CD4-positive, alpha-beta memory T cell (primary cell): ENCODE results near the gene UBE2QL1. TPM values are rescaled to one million over a fixed set of nuclear protein-coding genes. Genes with fewer than 3 reads are reported as not detected.

Experiments used
- CTCF ChIA-PET: fragments of 350-600 bp; sonication (Branson Sonifier 250); formaldehyde crosslinking; loops from one replicate; lab custom pipeline; 2021; ENCODE audit warnings: inconsistent platforms; ENCODE audit not compliant: partially characterized antibody; lab: Charles Lee
- POLR2A ChIA-PET: fragments of 350-600 bp; sonication (Branson Sonifier 250); formaldehyde crosslinking; loops from one replicate; lab custom pipeline; 2021; ENCODE audit not compliant: partially characterized antibody; lab: Charles Lee
- DNase-seq, 5 donors: peaks; one replicate each; pipeline versions ENCODE4 v3.0.0 to v3.0.0-alpha.2; 2020 to 2022; ENCODE audit warnings: mixed read lengths in 1 of 5
- H3K27ac ChIP-seq: one replicate; pipeline ENCODE4 v1.7.0; 2013; ENCODE audit warnings: low read depth, low read length
- H3K27me3 ChIP-seq: 2 replicates; pipeline ENCODE4 v1.7.0; 2013; ENCODE audit warnings: mild to moderate bottlenecking, low read length, moderate library complexity; ENCODE audit not compliant: insufficient read depth
- H3K36me3 ChIP-seq: 2 replicates; pipeline ENCODE4 v1.7.0; 2013; ENCODE audit warnings: mild to moderate bottlenecking, low read length, moderate library complexity; ENCODE audit not compliant: insufficient read depth
- H3K4me1 ChIP-seq: 2 replicates; pipeline ENCODE4 v1.7.0; 2013; ENCODE audit warnings: mild to moderate bottlenecking, low read length, moderate library complexity; ENCODE audit not compliant: insufficient read depth
- H3K4me3 ChIP-seq, 2 donors: one replicate each; pipeline ENCODE4 v1.7.0; 2013; ENCODE audit warnings: low read length in 2 of 2, mild to moderate bottlenecking in 1 of 2
- H3K9me3 ChIP-seq, 2 donors: one replicate each; pipeline ENCODE4 v1.7.0; 2013; ENCODE audit warnings: low read length in 2 of 2, control low read depth in 1 of 2; ENCODE audit not compliant: control insufficient read depth in 1 of 2
- H3K27ac Mint-ChIP-seq, 7 donors: one replicate each; pipeline ENCODE4 v1.8.0; 2020 to 2021; ENCODE audit warnings: mixed read lengths in 7 of 7, mild to moderate bottlenecking in 6 of 7, inconsistent platforms in 3 of 7, moderate library complexity in 3 of 7
- H3K27me3 Mint-ChIP-seq, 2 donors: one replicate each; pipeline ENCODE4 v1.8.0; 2020 to 2021; ENCODE audit warnings: mixed read lengths in 2 of 2
- H3K36me3 Mint-ChIP-seq, 2 donors: one replicate each; pipeline ENCODE4 v1.8.0; 2020 to 2021; ENCODE audit warnings: mixed read lengths in 2 of 2, inconsistent platforms in 1 of 2, mild to moderate bottlenecking in 1 of 2
- H3K4me1 Mint-ChIP-seq, 4 donors: one replicate each; pipeline ENCODE4 v1.8.0; 2020 to 2021; ENCODE audit warnings: mixed read lengths in 4 of 4, mild to moderate bottlenecking in 1 of 4
- H3K4me3 Mint-ChIP-seq, 8 donors: one replicate each; pipeline ENCODE4 v1.8.0; 2020 to 2021; ENCODE audit warnings: mixed read lengths in 8 of 8, mild to moderate bottlenecking in 7 of 8, moderate library complexity in 6 of 8, inconsistent platforms in 3 of 8
- H3K9me3 Mint-ChIP-seq, 8 donors: one replicate each; pipeline ENCODE4 v1.8.0; 2020 to 2021; ENCODE audit warnings: mixed read lengths in 8 of 8, mild to moderate bottlenecking in 5 of 8, inconsistent platforms in 3 of 8, moderate library complexity in 1 of 8
- intact Hi-C: fragments of 100-400 bp; cut with micrococcal nuclease; formaldehyde crosslinking; loops from one replicate; pipeline ENCODE4 v1.15.1; 2023
- polyA plus RNA-seq, 2 donors: library from polyadenylated mRNA; unstranded; fragments of 300-500 nt; fragmentation: Illumina TruSeq; gene quantifications; one replicate each; pipeline ENCODE4 v1.2.3, GENCODE V29; 2021
- total RNA-seq, 2 experiments: library from RNA; stranded (reverse); gene quantifications; one replicate each; pipeline ENCODE4 v1.2.3, GENCODE V29; 2021

Gene UBE2QL1
- total and polyA plus RNA-seq, 4 experiments from 2014 or later, result not detected

DNA sequence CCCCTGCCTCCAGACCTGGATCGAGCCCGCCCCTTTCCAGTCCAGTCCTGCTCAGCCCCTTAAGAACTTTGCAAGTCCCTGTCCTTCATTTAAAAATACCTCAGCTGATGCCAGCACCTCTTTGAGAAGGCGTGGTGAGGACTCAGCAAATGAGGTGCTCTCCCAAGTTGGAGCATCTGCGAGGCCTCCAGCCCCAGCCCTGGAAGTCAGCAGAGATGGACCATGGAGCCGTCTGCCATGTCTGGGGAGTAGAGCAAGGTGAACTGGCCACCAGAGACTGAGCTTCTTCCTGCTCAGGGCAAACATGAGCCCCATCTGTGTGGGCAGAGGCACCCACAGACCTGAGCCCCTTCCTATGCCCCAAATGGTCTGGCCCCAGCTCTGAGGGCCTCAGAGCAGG is 71.5 kb downstream of the UBE2QL1 start:
- Histone ChIP-seq H3K36me3 (no peaks in the 10 kb centered on the region), H3K27ac (no peak overlapping the region), H3K27me3 (no peaks in the 10 kb centered on the region), H3K4me3 (no peak overlapping the region), H3K4me1 (no peaks in the 10 kb centered on the region), H3K9me3 (no peaks in the 10 kb centered on the region)
- no peak for DNase-seq
- Mint-ChIP-seq H3K27me3 (peaks cover 7 to 22% of the 10 kb centered on the region in 2 donors), H3K36me3 (no peaks in the 10 kb centered on the region), H3K4me3 (no peak overlapping the region), H3K9me3 (no peaks in the 10 kb centered on the region), H3K27ac (no peak overlapping the region), H3K4me1 (peaks cover 0 to 2% (median 0%) of the 10 kb centered on the region in 4 donors)
- POLR2A ChIA-PET, result no interaction called here
- CTCF ChIA-PET, result no interaction called here
- intact Hi-C loops, result no loop called here

DNA sequence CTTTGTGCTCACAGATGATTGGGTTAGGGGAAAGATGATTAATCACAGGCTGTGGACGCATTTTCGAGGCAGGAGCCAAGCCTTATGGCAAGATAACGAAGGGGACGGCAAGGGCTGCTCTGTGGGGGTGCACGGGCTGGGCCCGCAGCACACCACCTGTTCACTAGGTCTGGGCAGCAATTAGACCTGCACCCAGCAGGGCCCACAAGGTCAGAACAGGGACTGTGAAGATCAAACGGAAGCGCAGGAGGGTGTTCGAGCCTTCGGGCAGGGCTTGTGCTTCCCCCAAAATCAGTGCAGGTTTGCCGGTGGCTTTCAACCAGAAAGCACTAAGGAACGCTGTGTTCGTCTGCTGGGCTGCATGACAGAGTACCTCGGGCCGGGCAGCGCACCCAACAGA is 73.7 kb downstream of the UBE2QL1 start:
- H3K9me3 ChIP-seq, result no peaks in the 10 kb centered on the region
- H3K36me3 ChIP-seq, result no peaks in the 10 kb centered on the region
- Mint-ChIP-seq H3K36me3 (no peaks in the 10 kb centered on the region), H3K27me3 (peaks cover 5 to 22% of the 10 kb centered on the region in 2 donors), H3K4me1 (no peaks in the 10 kb centered on the region), H3K9me3 (no peaks in the 10 kb centered on the region), H3K4me3 (no peak overlapping the region), H3K27ac (no peak overlapping the region)
- no peaks in the 10 kb centered on the region for H3K4me1 ChIP-seq
- ChIA-PET CTCF (no interaction called here), POLR2A (no interaction called here)
- DNase-seq, result no peak
- H3K27me3 ChIP-seq, result no peaks in the 10 kb centered on the region
- H3K27ac ChIP-seq, result no peak overlapping the region
- intact Hi-C loops, result no loop called here
- no peak overlapping the region for H3K4me3 ChIP-seq

DNA sequence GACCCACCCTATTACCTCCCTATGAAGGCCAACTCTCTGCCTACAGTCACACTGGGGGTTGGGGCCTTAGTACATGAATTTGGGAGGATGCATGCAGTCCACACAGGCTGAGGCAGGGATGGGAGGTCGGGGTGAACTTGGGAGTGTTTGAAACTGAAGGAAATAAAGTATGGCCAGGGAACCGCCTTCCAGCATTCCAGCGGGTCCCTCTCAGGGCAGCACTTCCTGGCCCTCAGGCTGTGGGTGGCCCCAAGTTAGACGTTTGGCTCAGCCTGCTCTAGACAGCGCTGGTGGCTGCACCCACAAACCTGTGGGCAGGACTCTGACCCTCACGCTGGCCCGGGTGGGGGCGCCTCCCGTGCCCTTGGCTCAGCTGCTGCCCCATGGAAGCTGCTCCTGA is 74.3 kb downstream of the UBE2QL1 start:
- intact Hi-C loops, result no loop called here
- Histone ChIP-seq H3K27me3 (no peaks in the 10 kb centered on the region), H3K4me3 (no peak overlapping the region), H3K9me3 (no peaks in the 10 kb centered on the region), H3K27ac (no peak overlapping the region), H3K36me3 (no peaks in the 10 kb centered on the region), H3K4me1 (no peaks in the 10 kb centered on the region)
- no peak overlapping the region for H3K4me3 Mint-ChIP-seq
- CTCF ChIA-PET, result no interaction called here
- no peaks in the 10 kb centered on the region for H3K4me1 Mint-ChIP-seq
- POLR2A ChIA-PET, result no interaction called here
- peaks cover 5 to 20% of the 10 kb centered on the region in 2 donors for H3K27me3 Mint-ChIP-seq
- H3K36me3 Mint-ChIP-seq, result no peaks in the 10 kb centered on the region
- no peak for DNase-seq
- H3K9me3 Mint-ChIP-seq, result no peaks in the 10 kb centered on the region
- no peak overlapping the region for H3K27ac Mint-ChIP-seq

DNA sequence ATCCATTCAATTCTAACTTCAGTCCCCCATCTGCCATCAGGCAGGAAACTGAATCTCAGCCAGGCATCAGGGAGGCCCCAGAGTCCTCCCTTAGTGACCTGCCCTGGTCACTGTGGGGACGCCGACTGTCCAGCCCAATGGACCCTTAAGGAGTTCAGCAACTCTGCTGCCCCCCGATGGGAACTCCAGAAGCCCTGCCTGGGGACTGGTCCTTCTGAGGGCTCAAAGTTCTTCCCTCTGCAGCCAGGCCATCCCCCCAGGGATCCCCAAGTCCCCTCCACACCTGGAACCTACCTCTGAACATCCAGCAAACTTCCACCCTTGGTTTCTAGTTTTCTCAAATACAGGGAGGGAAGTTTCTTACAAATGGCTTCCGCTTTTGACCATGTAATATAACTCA is 76.8 kb downstream of the UBE2QL1 start:
- no peaks in the 10 kb centered on the region for H3K36me3 ChIP-seq
- POLR2A ChIA-PET, result no interaction called here
- Mint-ChIP-seq H3K27me3 (peaks cover 4 to 10% of the 10 kb centered on the region in 2 donors), H3K4me1 (no peaks in the 10 kb centered on the region), H3K4me3 (no peak overlapping the region), H3K9me3 (no peaks in the 10 kb centered on the region), H3K27ac (no peak overlapping the region), H3K36me3 (no peaks in the 10 kb centered on the region)
- no peaks in the 10 kb centered on the region for H3K4me1 ChIP-seq
- CTCF ChIA-PET, result no interaction called here
- intact Hi-C loops, result no loop called here
- no peak overlapping the region for H3K27ac ChIP-seq
- no peaks in the 10 kb centered on the region for H3K27me3 ChIP-seq
- DNase-seq, result no peak
- H3K9me3 ChIP-seq, result no peaks in the 10 kb centered on the region
- no peak overlapping the region for H3K4me3 ChIP-seq

DNA sequence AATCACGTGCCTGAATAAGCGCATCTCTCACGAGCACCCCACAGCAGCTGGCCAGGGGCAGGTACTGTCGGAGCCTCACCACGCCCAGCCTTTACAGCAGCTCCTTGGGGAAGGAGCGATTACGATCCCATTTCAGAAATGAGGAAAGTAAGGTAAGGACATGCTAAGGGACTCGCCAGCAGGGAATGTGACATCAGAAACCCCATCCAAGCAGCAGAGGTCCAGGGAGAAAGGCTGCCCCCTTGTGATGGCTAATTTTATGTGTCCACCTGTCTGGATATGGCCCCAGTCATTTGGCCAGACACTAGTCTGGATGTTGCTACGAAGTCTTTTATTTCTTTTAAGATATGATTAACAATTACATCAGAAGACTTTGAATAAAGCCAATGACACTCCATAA is 77.3 kb downstream of the UBE2QL1 start:
- DNase-seq, result no peak
- intact Hi-C loops, result no loop called here
- H3K4me3 ChIP-seq, result no peak overlapping the region
- Mint-ChIP-seq H3K27ac (no peak overlapping the region), H3K9me3 (no peaks in the 10 kb centered on the region), H3K36me3 (no peaks in the 10 kb centered on the region), H3K4me1 (no peaks in the 10 kb centered on the region), H3K27me3 (peaks cover 4 to 10% of the 10 kb centered on the region in 2 donors), H3K4me3 (no peak overlapping the region)
- H3K9me3 ChIP-seq, result no peaks in the 10 kb centered on the region
- no peaks in the 10 kb centered on the region for H3K4me1 ChIP-seq
- H3K36me3 ChIP-seq, result no peaks in the 10 kb centered on the region
- no peaks in the 10 kb centered on the region for H3K27me3 ChIP-seq
- ChIA-PET CTCF (no interaction called here), POLR2A (no interaction called here)
- no peak overlapping the region for H3K27ac ChIP-seq

DNA sequence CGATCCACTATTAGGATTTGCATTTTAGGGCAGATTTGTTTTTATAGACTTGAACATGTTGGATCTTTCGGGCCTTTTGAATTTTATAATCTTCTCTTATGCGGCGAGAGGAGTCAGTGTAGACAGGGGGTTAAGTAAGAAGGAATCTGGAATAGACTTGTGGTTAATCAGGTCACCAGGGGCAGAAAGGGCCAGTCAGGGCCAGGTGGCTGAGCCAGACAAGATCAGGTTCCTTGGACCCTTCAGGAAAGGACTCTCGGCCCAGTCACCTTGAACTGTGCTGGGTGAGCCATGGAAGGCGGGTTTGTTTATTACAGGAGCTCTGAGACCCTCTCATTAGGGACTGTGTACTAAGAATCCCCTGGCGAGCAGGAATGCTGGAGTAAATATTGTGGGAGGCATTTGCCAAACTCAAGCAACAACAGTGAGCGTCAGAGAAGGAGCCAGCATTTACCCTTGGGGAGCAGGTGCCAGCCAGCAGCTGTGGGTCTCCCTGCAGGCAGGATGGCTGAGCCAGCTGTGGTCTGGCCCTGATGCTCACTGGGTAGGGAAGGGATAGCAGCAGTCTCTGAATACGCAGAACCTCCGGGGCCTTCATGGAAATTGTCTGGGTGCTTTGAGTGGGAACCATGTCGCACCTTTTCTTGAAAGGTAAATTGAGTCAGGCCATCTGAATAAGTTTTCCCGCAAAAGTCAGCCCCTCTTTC is 79.2 kb downstream of the UBE2QL1 start:
- H3K4me1 Mint-ChIP-seq, result no peaks in the 10 kb centered on the region
- H3K4me3 Mint-ChIP-seq, result no peak overlapping the region
- no peaks in the 10 kb centered on the region for H3K36me3 ChIP-seq
- no peaks in the 10 kb centered on the region for H3K36me3 Mint-ChIP-seq
- ChIA-PET CTCF (interaction anchor here (0.6 kb wide), 1 partner anchor 613 kb away, joined by 3 read pairs; no protein-coding TSS in a partner anchor), POLR2A (no interaction called here)
- no peak overlapping the region for H3K27ac ChIP-seq
- intact Hi-C loops, result no loop called here
- H3K27ac Mint-ChIP-seq, result no peak overlapping the region
- H3K27me3 ChIP-seq, result no peaks in the 10 kb centered on the region
- no peaks in the 10 kb centered on the region for H3K9me3 ChIP-seq
- H3K27me3 Mint-ChIP-seq, result peaks cover 4 to 11% of the 10 kb centered on the region in 2 donors
- peaks cover 0 to 2% (median 0%) of the 10 kb centered on the region in 8 donors for H3K9me3 Mint-ChIP-seq
- no peak overlapping the region for H3K4me3 ChIP-seq
- no peaks in the 10 kb centered on the region for H3K4me1 ChIP-seq
- DNase-seq, result no peak

DNA sequence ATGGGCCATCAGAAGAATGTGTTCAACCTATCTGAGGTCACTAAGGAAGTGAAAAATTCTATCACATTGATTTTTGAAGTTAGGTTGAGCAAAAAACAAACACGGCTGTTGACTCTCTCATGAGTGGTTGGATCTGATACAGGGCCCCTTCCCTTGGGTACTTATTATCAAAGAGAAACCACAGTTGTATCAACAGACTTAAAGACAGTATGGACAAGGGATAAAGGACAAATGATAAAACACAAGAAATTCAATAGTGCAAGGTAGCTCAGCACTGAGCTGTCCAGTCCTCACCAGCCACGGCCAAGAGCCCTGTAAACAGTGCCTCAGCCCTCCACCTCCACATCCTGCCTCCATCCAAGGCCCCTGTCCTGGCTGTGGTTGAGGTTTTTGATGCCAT is 86.9 kb downstream of the UBE2QL1 start:
- intact Hi-C loops, result no loop called here
- no peaks in the 10 kb centered on the region for H3K36me3 Mint-ChIP-seq
- H3K27ac ChIP-seq, result no peak overlapping the region
- DNase-seq, result no peak
- H3K9me3 Mint-ChIP-seq, result peaks cover 0 to 2% (median 0%) of the 10 kb centered on the region in 8 donors
- no peaks in the 10 kb centered on the region for H3K4me1 ChIP-seq
- H3K27me3 ChIP-seq, result no peaks in the 10 kb centered on the region
- ChIA-PET CTCF (no interaction called here), POLR2A (no interaction called here)
- no peaks in the 10 kb centered on the region for H3K36me3 ChIP-seq
- no peaks in the 10 kb centered on the region for H3K4me1 Mint-ChIP-seq
- no peak overlapping the region for H3K4me3 ChIP-seq
- no peaks in the 10 kb centered on the region for H3K9me3 ChIP-seq
- no peak overlapping the region for H3K4me3 Mint-ChIP-seq
- H3K27me3 Mint-ChIP-seq, result peaks cover 13 to 15% of the 10 kb centered on the region in 2 donors
- no peak overlapping the region for H3K27ac Mint-ChIP-seq
